Spleen (tissue), 7 donors: ENCODE results near the gene OPCML.

ENCODE experiments used
- POLR2A ChIP-seq, 3 donors: fragments of 450-650 bp; IDR thresholded peaks; one replicate each; pipeline ENCODE4 v1.5.1; 2017; ENCODE audit warnings: antibody characterized with exemption in 3 of 3, mild to moderate bottlenecking in 1 of 3
- POLR2AphosphoS5 ChIP-seq, 3 donors: sonication (generic); formaldehyde crosslinking; IDR thresholded peaks; one replicate each; pipeline ENCODE4 v1.5.1; 2017; ENCODE audit warnings: antibody characterized with exemption in 3 of 3
- TF ChIP-seq, protein P1 (sequence below), 11 experiments: fragments of 200-600 bp in 7 of 11; fragments of 450-650 bp in 4 of 11; sonication (generic) in 4 of 11; IDR thresholded peaks in 8 of 11; conservative IDR thresholded peaks in 3 of 11; 1 replicate in 7 of 11; 2 replicates in 4 of 11; pipeline versions ENCODE4 v1.4.0 to v1.8.0; 2016 to 2021; ENCODE audit warnings: antibody characterized with exemption in 11 of 11, inconsistent platforms in 4 of 11, mild to moderate bottlenecking in 1 of 11
- donor health status: DM: no; HTN: no; CAD: no; lungs with moderate emphysema.
- donor health status: DM: no; HTN: no; CAD: no.
- donor health status: DM: no; HTN: no; CAD: no.

GRCh38 chr11:133408402-133408801, 123.9 kb downstream of the OPCML start:
- TF ChIP-seq POLR2AphosphoS5 (IDR thresholded peaks at IDR 0.05) (no peak), POLR2A (IDR thresholded peaks at IDR 0.05) (no peak)
- TF ChIP-seq, protein P1, sequence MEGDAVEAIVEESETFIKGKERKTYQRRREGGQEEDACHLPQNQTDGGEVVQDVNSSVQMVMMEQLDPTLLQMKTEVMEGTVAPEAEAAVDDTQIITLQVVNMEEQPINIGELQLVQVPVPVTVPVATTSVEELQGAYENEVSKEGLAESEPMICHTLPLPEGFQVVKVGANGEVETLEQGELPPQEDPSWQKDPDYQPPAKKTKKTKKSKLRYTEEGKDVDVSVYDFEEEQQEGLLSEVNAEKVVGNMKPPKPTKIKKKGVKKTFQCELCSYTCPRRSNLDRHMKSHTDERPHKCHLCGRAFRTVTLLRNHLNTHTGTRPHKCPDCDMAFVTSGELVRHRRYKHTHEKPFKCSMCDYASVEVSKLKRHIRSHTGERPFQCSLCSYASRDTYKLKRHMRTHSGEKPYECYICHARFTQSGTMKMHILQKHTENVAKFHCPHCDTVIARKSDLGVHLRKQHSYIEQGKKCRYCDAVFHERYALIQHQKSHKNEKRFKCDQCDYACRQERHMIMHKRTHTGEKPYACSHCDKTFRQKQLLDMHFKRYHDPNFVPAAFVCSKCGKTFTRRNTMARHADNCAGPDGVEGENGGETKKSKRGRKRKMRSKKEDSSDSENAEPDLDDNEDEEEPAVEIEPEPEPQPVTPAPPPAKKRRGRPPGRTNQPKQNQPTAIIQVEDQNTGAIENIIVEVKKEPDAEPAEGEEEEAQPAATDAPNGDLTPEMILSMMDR (IDR thresholded peaks at IDR 0.05 in 8 of 11, conservative IDR thresholded peaks at IDR 0.05 in 3 of 11) = no peak
